NT2/D1 (cell line): ENCODE measurements around the gene PLCH2.

Source experiments
- SUZ12 ChIP-seq: IDR thresholded peaks from 2 replicates; pipeline ENCODE4 v1.6.1; 2011; ENCODE audit not compliant: insufficient read length, insufficient read depth; ENCODE audit errors: extremely low read depth
- ZNF274 ChIP-seq: IDR thresholded peaks from 2 replicates; pipeline ENCODE4 v1.6.1; 2011; ENCODE audit warnings: mild to moderate bottlenecking, low read depth, low read length

DNA sequence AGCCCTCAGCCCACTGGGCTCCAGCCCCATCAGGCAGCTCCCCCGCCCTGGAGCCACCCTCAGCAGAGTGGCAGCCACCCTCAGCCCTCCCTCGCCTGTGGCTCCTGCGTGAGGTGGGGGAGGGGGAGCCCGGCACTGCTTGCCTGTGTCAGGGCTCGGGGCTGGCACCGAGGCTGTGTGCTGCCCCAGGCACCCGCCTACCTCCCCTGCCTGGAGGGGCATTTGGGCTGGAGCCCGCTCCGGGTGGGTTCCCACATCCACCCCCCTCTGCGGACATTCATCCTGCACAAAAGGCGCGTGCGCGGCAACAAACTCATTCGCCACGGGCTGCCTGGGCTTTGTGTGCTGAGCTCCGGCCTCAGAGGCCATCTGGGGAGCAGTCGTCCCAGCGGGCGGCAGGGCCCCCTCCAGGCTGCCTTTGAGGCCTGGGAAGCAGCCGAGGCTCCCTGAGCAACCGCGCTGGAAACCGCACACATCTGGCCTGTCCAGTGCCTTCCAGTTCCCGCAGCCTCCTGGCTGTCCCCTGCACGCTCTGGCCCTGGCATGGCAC lies 67.5 kb downstream of the PLCH2 start:
- TF ChIP-seq SUZ12: no peak
- TF ChIP-seq ZNF274: no peak
